Measurements from ENCODE around the gene FGFRL1.

The FGFRL1 gene

GRCh38 chr4:1006856-1007255, 4.6 kb upstream of the FGFRL1 start:
- no peak for DNase-seq (ENCODE audit: low spot score)

- peak; percentile 25 for DNase-seq (ENCODE audit: low spot score)
Observed at GRCh38 chr4:1008840-1009541, 2.4 kb upstream of the FGFRL1 start.

GRCh38 chr4:1009542-1010394, 1.7 kb upstream of the FGFRL1 start:
- DNase-seq (ENCODE audit: low spot score), result peak; percentile 66

DNA sequence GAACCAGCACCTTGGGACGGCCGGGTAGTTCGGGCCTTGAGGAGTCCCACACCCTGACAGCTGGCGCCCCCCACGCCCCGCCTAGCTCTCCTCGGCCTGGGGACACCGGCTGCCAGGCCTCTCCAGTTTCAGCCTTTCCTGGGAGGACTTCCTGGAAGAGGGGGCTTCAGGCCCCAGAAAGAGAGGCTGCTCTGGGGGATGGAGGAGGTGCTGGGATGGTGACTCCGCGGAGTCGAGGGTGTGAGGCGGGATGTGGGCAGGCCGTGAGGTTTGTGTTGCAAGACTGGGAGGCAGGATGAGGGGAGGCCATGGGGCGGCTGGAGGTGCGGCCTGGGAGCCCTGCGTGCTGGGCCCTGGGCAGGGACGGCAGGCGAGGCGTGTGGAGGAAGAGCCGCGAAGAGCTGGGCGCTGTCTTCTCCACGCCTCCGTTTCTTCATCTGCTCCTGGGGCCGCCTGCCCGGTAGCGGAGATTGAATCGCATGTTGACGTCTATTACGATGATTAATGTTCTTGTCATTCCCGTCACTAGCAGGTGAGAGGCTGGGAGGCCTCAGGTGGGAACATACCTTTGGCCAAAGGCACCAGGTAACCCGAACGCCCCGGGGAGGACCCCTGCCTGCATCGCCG, 918 bp upstream of the FGFRL1 start:
- peak; percentile 56 for DNase-seq (ENCODE audit: low spot score)

GRCh38 chr4:1011666-1012033, 224 bp downstream of the FGFRL1 start:
- no peak for DNase-seq (ENCODE audit: low spot score)

GRCh38 chr4:1012034-1012739, 761 bp downstream of the FGFRL1 start:
- DNase-seq (ENCODE audit: low spot score), result peak; percentile 23

DNA sequence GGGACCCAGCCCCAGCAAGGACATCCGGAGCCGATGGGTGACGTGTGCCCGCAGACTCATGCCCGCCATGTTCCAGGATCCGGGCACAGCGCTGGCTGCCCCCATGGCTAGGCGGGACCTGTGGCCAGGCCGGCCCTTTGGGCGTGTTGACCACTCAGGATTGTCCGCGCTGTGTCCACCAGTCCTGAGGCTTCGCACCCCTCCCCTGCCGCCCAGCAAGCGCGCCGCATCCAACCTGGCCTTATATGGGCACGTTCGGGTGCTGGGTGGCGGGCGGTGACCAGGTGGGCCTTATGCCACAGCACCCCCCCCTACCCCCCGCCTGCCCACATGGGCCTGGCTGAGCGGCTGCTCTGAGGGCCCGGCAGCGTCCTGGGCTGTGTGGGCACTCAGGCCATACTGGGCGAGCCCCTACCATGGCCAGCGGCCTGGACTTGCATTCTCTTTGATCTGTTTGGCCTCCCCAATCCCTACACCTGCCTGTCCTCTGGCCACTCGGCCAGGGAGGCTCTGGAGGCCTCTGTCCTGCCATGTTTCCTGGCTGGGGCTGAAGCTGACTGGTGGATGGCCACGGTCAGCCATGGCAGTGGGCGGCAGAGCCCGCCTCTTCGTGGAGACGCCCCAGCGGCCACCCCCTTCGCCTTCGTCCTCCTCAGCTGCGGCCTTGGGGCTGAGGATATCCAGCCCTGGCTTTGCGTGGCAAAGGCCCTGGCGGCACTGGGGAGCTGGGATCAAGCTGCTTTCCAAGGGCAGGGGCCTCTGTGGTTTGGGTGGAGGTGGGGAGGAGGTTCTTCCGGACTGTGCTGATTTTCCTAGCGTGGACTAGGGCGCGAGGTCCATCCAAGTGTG, 2.0 kb downstream of the FGFRL1 start:
- DNase-seq (ENCODE audit: low spot score), result no peak

DNA sequence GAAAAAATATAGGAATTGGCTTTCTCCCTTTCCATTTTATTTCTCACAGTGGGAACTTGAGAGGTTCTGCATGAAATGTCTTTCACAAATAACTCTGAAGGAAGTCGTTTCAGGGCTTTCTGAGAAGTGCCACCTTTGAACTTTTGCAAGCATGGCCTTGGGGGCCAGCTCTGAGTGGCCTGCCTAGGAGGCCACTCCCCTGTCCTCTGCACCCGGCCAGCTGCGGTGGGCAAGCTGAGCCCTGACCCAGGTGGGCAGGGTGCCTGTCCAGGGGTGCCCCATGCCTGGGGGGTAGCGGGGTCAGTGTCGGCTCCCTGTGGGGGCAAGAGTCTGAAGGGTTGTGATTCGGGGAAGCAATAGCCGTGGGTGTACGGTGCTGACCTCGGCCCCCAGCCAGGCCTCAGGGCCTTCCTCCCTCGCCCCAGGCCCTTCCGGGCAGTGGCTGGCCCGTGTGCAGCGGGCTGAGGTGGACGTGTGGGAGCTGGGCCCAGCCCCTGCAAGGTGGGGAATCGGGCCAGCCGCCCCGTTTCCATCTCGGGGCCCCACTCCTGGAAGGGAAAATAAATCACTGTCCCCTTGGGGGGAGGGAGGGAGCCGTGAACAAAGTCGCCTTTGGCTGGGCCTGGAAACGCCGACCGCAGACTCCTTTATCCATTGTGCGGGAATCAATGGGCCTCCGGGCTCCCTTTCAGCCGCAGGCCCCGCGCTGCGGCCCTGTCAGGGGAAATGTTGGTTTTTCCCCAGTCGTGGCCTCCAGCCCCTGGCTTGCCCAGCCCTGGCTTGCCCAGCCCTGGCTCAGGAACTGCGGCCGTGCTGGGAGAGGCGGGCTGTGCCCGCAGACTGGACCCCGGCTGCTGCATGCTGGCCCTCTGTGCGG, 3.1 kb downstream of the FGFRL1 start:
- DNase-seq (ENCODE audit: low spot score), result no peak

- DNase-seq (ENCODE audit: low spot score), result no peak
Observed at GRCh38 chr4:1015179-1015578, 3.8 kb downstream of the FGFRL1 start.

DNA sequence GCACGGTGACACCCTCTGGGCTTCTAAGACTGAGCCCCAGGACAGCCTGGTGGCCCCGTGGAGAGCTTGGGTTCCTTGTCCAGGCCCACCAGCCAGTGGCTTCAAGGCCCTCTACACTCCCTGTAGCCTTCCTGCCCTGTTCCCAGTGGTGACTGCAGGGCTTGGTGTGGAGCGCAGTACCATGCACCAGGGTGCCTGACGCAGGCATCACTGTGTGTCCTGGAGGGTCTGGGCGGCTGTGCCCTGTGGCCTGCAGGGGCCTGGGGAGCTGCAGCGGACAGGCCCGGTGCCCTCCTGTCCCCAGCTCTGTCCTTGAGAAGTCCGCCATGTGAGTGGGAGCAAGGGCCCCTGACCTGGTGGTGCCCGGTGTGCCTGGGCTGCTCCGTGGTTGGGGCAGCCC, 4.3 kb downstream of the FGFRL1 start:
- DNase-seq (ENCODE audit: low spot score), result no peak

DNA sequence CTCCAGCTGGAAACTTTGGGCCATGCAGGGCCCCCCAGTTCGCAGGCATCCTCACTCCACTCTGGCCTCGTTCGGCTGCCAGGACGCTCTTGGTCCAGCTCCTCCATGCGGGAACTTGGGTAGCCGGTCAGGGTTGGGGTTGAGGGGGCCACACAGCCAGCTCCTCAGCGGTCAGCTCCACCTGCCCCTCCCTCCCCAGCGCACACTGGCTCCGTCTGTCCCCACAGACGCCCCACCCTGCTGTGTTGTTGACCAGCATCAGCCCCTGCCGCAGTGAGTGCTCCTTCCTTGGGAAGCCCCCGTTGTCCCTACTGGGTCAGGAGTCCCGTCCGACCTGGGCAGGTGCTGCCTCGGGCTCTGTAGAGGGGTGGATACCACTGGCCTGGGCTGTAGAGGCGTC, 5.8 kb downstream of the FGFRL1 start:
- no peak for DNase-seq (ENCODE audit: low spot score)

DNA sequence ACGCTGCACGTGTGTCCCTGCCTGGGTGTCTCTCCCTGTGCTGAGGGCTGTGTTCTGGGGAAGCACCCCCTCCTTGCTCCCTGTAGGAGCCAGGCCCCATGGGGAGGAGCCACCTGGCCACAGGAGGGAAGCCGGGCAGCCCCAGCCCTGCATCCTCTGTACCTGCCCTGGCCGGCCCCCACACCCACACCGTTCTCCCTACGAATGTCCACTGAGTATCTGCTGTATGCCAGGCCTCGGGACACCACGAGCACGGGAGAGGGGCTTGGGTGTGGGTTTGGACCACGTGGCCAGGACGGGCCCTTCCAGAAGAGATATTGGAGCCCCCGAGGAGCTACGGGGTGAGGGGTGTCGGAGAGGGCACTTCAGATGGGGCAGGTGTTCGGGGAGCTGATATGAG, 6.3 kb downstream of the FGFRL1 start:
- no peak for DNase-seq (ENCODE audit: low spot score)

DNA sequence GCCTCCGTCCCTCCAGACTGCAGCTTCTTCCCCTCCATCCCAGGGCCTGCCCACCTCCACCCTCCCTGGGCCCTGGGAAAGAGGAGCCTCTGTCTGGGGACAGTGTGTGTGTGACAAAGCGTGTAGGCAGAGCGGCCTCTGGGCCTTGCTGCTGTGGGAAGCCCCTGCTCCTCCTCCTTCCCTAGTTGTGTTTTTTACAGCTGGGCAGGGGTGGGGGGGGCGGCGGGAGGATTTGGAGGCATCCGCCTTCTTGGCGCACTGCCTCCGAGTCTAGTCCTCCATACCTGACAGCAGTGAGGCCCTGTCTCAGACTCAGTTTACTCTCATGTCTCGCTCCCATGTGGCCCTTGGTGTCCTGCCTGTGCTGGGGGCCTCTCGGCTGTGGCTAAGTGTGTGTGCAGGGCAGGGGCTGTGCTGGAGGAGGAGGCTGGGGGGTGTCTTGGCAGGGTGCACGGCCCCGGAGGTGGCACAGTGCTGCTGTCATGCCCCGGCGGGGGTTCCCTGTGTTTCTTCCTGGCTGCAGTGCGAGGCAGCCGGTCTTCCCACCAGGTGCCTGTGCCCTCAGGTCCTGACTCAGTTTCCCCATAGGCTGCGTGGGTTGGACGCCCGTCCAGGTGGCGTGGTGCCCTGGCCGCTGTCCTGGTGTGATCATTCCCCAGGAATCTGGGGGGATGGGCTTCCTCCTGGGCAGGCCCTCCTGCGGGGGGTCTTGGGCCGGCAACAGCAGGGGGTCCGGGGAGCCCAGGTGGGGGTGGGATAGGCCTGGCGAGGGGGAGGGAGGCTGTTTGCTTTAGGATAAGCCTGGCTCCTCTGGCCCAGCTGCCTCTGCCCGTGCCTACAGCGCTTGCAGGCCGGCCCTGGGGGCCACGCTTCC, 7.0 kb downstream of the FGFRL1 start:
- DNase-seq (ENCODE audit: low spot score), result no peak

DNA sequence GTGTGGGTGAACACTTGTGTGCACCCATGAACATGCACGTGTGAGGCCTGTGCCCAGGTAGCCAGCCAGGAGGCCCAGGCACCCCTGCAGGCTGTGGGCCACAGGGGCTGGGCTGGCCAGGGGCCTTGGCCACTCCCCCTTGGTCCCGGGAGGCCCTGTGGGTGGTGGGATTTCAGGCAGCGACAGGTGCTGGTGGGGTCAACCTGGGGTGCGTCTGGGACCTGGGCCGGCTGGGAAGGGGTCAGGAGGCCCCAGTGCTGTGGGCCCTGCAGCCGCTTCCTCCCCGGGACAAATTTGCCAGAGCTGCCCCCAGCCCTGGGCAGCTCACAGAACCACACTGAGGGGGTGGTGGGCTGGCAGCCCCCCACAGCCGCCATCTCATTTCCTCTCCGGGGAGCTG, 7.9 kb downstream of the FGFRL1 start:
- DNase-seq (ENCODE audit: low spot score), result no peak

GRCh38 chr4:1019729-1020470, 8.5 kb downstream of the FGFRL1 start:
- DNase-seq (ENCODE audit: low spot score), result no peak

GRCh38 chr4:1021386-1022050, 10.1 kb downstream of the FGFRL1 start:
- DNase-seq (ENCODE audit: low spot score), result no peak

DNA sequence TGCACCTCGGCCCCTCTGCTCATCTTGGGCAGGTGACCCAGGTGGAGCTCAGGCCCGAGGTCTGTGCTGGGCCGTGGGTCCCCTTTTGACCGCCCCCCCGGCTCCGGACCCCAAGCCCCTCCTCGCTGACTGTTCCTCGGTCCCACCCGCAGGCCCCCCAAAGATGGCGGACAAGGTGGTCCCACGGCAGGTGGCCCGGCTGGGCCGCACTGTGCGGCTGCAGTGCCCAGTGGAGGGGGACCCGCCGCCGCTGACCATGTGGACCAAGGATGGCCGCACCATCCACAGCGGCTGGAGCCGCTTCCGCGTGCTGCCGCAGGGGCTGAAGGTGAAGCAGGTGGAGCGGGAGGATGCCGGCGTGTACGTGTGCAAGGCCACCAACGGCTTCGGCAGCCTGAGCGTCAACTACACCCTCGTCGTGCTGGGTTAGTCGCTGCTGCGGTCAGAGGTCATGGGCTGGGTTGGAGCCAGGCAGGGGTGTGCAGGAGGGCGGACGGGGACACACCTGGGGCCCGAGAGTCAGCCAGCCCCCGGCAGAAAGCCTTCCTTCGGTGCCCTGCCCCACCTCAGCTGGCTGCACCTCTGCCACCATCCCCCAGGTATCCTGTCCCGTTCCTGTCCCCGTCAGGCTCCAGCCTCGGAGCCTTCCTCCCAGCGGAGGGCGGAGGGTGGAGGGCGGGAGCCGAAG, 10.8 kb downstream of the FGFRL1 start:
- no peak for DNase-seq (ENCODE audit: low spot score)

GRCh38 chr4:1022739-1023066, 11.3 kb downstream of the FGFRL1 start:
- no peak for DNase-seq (ENCODE audit: low spot score)

Measured in CD4-positive, alpha-beta T cell treated with Interleukin-15 for 4 hours (primary cell).